Skeletal muscle tissue (tissue), 4 donors: Measurements from ENCODE around the gene SNTB2. TPM values are rescaled to one million over a fixed set of nuclear protein-coding genes. Genes with fewer than 3 reads are reported as not detected.
A peak's percentile ranks its signal among the peaks of the same experiment; 100 is the strongest.
"Not testable (repeated sequence)": the region's sequence is repeated elsewhere in the genome, so short reads cannot be mapped to it uniquely, and the experiment has no call there.

Experiments used
- H3K27ac ChIP-seq: one replicate; pipeline ENCODE4 v1.7.0; 2013; ENCODE audit warnings: mild to moderate bottlenecking, low read depth, low read length, inconsistent platforms
- H3K27me3 ChIP-seq, 3 donors: one replicate each; pipeline ENCODE4 v1.7.0; 2013; ENCODE audit warnings: low read length in 3 of 3; ENCODE audit not compliant: control insufficient read depth in 3 of 3, insufficient read depth in 3 of 3
- H3K36me3 ChIP-seq, 3 donors: one replicate each; pipeline ENCODE4 v1.7.0; 2013; ENCODE audit warnings: low read length in 3 of 3; ENCODE audit not compliant: control insufficient read depth in 3 of 3, insufficient read depth in 3 of 3
- H3K4me1 ChIP-seq, 3 donors: one replicate each; pipeline ENCODE4 v1.7.0; 2013; ENCODE audit warnings: low read length in 3 of 3, mild to moderate bottlenecking in 3 of 3; ENCODE audit not compliant: control insufficient read depth in 3 of 3, insufficient read depth in 3 of 3
- H3K4me3 ChIP-seq, 3 donors: one replicate each; pipeline ENCODE4 v1.7.0; 2013; ENCODE audit warnings: low read length in 3 of 3
- H3K9ac ChIP-seq, 3 donors: one replicate each; pipeline ENCODE4 v1.7.0; 2013; ENCODE audit warnings: low read length in 3 of 3, mild to moderate bottlenecking in 3 of 3, moderate library complexity in 2 of 3, low read depth in 1 of 3
- H3K9me3 ChIP-seq, 3 donors: one replicate each; pipeline ENCODE4 v1.7.0; 2013; ENCODE audit warnings: low read length in 3 of 3; ENCODE audit not compliant: control insufficient read depth in 3 of 3
- total RNA-seq: library from RNA; depleted of rRNA; stranded (reverse); fragments of >200 nt; gene quantifications from one replicate; pipeline ENCODE4 v1.2.3, GENCODE V29; 2014
- donor health status: Osteomylitis.

SNTB2 gene
- total RNA-seq, 1 donor from 2014 or later, result 24.5 TPM

GRCh38 chr16:69273009-69273408 lies 86.0 kb downstream of the SNTB2 start:
- H3K4me1 ChIP-seq, result peaks cover 2 to 14% (median 5%) of the 10 kb centered on the region in 3 donors
- no peak overlapping the region for H3K4me3 ChIP-seq
- H3K27me3 ChIP-seq, result no peaks in the 10 kb centered on the region
- peak overlapping the region; percentile 36 for H3K27ac ChIP-seq
- no peaks in the 10 kb centered on the region for H3K9me3 ChIP-seq
- peaks cover 2 to 3% (median 3%) of the 10 kb centered on the region in 3 donors for H3K36me3 ChIP-seq
- H3K9ac ChIP-seq, result no peak overlapping the region

DNA sequence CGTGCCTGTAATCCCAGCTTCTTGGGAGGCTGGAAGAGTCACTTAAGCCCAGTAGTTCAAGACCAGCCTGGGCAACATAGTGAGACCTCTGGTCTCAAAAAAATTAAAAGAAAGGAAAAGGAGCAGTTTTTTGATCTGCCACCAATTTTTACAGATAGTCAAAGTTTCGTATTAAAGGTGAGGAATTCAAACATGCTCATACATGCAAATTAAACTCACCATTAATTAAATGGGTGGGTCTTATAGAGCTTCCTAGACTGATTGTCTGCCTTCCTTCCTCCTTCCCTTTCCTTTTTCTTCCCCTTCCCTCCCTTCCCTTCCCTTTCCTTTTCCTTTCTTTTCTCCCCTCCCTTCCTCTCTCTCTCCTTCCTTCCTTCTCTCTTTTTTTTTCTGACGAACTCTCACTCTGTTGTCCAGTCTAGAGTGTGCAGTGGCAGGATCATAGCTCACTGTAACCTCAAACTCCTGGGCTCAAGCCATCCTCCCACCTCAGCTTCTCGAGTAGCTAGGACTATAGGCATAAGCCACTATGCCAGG lies 87.8 kb downstream of the SNTB2 start:
- H3K27ac ChIP-seq, result peak overlapping the region; percentile 7
- H3K9me3 ChIP-seq, result no peaks in the 10 kb centered on the region
- H3K4me3 ChIP-seq, result no peak overlapping the region
- H3K36me3 ChIP-seq, result peaks cover 2 to 3% (median 3%) of the 10 kb centered on the region in 3 donors
- H3K4me1 ChIP-seq, result peaks cover 2 to 14% (median 5%) of the 10 kb centered on the region in 3 donors
- no peaks in the 10 kb centered on the region for H3K27me3 ChIP-seq
- H3K9ac ChIP-seq, result no peak overlapping the region

- no peak overlapping the region for H3K9ac ChIP-seq
- no peaks in the 10 kb centered on the region for H3K9me3 ChIP-seq
- H3K4me1 ChIP-seq, result peaks cover 2 to 14% (median 5%) of the 10 kb centered on the region in 3 donors
- no peak overlapping the region for H3K27ac ChIP-seq
- H3K36me3 ChIP-seq, result peaks cover 0 to 2% (median 0%) of the 10 kb centered on the region in 3 donors
- no peaks in the 10 kb centered on the region for H3K27me3 ChIP-seq
- no peak overlapping the region for H3K4me3 ChIP-seq
These were observed 89.5 kb downstream of the SNTB2 start for GRCh38 chr16:69276148-69277115.

GRCh38 chr16:69277413-69277812 lies 90.4 kb downstream of the SNTB2 start:
- H3K9ac ChIP-seq, result no peak overlapping the region

DNA sequence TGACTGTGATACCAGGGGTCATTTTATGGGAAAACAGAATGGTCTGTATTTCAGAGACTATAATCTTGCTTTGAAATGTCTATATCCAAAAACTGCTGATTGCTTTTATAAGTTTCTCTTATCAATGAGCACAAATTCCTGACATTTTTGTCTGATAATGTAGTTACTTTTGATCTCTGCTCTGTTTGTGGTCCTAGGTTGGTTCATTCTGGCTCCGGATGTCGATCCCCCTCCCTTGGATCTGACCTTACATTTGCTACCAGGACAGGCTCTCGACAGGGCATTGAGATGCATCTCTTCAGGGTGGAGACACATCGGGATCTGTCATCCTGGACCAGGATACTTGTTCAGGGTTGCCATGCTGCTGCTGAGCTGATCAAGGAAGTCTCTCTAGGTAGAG lies 96.9 kb downstream of the SNTB2 start:
- H3K27ac ChIP-seq, result no peak overlapping the region
- H3K9me3 ChIP-seq, result no peaks in the 10 kb centered on the region
- peaks cover 0 to 8% (median 3%) of the 10 kb centered on the region in 3 donors for H3K36me3 ChIP-seq
- peaks cover 4 to 7% (median 6%) of the 10 kb centered on the region in 3 donors for H3K4me1 ChIP-seq
- no peak overlapping the region for H3K9ac ChIP-seq
- H3K4me3 ChIP-seq, result no peak overlapping the region
- no peaks in the 10 kb centered on the region for H3K27me3 ChIP-seq

More at GRCh38 chr16:69277413-69277812, 90.4 kb downstream of the SNTB2 start:
- Histone ChIP-seq H3K4me3 (no peak overlapping the region), H3K27me3 (no peaks in the 10 kb centered on the region), H3K36me3 (peaks cover 0 to 2% (median 0%) of the 10 kb centered on the region in 3 donors), H3K27ac (no peak overlapping the region), H3K4me1 (peaks cover 2 to 14% (median 5%) of the 10 kb centered on the region in 3 donors), H3K9me3 (no peaks in the 10 kb centered on the region)

DNA sequence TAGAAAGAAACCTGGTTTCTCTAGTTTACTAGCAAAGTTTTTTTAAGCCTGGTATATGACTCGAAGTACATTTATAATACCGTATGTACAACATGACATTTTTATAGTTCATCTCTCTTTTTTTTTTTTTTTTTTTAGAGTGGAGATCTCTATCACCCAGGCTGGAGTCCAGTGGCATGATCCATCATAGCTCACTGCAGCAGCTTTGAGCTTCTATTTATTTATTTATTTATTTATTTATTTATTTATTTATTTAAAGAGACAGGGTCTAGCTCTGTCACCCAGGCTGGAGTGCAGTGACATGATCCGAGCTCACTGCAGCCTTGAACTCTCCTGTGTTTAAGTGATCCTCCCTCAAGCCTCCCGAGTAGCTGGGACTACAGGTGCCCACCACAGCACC lies 98.3 kb downstream of the SNTB2 start:
- no peaks in the 10 kb centered on the region for H3K9me3 ChIP-seq
- H3K9ac ChIP-seq, result no peak overlapping the region
- peaks cover 4 to 7% (median 6%) of the 10 kb centered on the region in 3 donors for H3K4me1 ChIP-seq
- H3K27ac ChIP-seq, result no peak overlapping the region
- H3K27me3 ChIP-seq, result no peaks in the 10 kb centered on the region
- H3K4me3 ChIP-seq, result no peak overlapping the region
- peaks cover 0 to 8% (median 3%) of the 10 kb centered on the region in 3 donors for H3K36me3 ChIP-seq

- H3K27me3 ChIP-seq, result no peaks in the 10 kb centered on the region
- no peak overlapping the region for H3K4me3 ChIP-seq
- peak overlapping the region; percentile 52 for H3K27ac ChIP-seq
- H3K4me1 ChIP-seq, result peaks cover 4 to 7% (median 6%) of the 10 kb centered on the region in 3 donors
- peaks cover 0 to 13% (median 3%) of the 10 kb centered on the region in 3 donors for H3K36me3 ChIP-seq
- no peak overlapping the region for H3K9ac ChIP-seq
- no peaks in the 10 kb centered on the region for H3K9me3 ChIP-seq
These were observed 100.2 kb downstream of the SNTB2 start for GRCh38 chr16:69286941-69287713.

- H3K9me3 ChIP-seq, H3K36me3 ChIP-seq, H3K27me3 ChIP-seq, H3K4me1 ChIP-seq, H3K4me3 ChIP-seq, H3K9ac ChIP-seq, H3K27ac ChIP-seq: not testable (repeated sequence)
These were observed 104.7 kb downstream of the SNTB2 start for GRCh38 chr16:69291657-69292056.

DNA sequence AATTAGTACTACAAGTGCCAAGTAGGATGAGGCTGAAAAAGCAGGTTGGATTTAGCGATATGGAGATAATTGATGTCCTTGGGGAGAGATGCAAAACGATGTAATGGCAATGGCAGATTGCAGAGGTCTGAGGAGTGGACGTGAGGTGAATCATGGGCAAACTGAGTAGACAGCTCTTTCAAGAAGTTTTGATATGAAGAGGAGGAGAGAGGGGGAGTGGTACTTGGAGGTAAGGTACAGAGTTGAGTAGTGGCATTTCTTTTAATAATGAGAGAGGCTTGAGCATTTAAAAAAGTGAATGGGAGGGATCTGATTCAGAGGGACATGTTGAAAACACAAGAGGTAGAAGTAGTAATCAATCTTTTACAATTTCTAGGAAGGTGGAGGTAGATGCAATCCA lies 106.4 kb downstream of the SNTB2 start:
- Histone ChIP-seq H3K9me3 (no peaks in the 10 kb centered on the region), H3K4me3 (no peak overlapping the region), H3K9ac (no peak overlapping the region), H3K27me3 (no peaks in the 10 kb centered on the region), H3K4me1 (no peaks in the 10 kb centered on the region), H3K27ac (no peak overlapping the region), H3K36me3 (peaks cover 0 to 5% (median 0%) of the 10 kb centered on the region in 3 donors)
